Neural progenitor cell (in vitro differentiated cells): ENCODE data around the gene SEMA6C.

Source experiments
- CTCF ChIP-seq: fragments of 200-600 bp; sonication (generic); IDR thresholded peaks from 2 replicates; pipeline ENCODE4 v1.5.1; 2017; ENCODE audit warnings: antibody characterized with exemption, mild to moderate bottlenecking
- EZH2 ChIP-seq: fragments of 200-600 bp; sonication (generic); IDR thresholded peaks from 2 replicates; pipeline ENCODE4 v1.6.1; 2017; ENCODE audit warnings: antibody characterized with exemption, mild to moderate bottlenecking, moderate library complexity
- EZH2phosphoT487 ChIP-seq: fragments of 200-600 bp; sonication (generic); IDR thresholded peaks from 2 replicates; pipeline ENCODE4 v1.6.1; 2017; ENCODE audit warnings: antibody characterized with exemption

GRCh38 chr1:151147665-151148064 is 1.2 kb upstream of the SEMA6C start:
- TF ChIP-seq CTCF (no peak), EZH2 (no peak), EZH2phosphoT487 (no peak)
